Head of caudate nucleus (tissue), 42 donors: ENCODE measurements around the gene MYT1.

Source experiments
- DNase-seq, 42 donors: peaks; one replicate each; pipeline versions ENCODE4 v3.0.0 to v3.0.0-alpha.2; 2020 to 2021; ENCODE audit warnings: mixed read lengths in 7 of 42
- intact Hi-C: fragments of 100-400 bp; cut with DNase I; formaldehyde crosslinking; loops from one replicate; pipeline ENCODE4 v1.15.0; 2022

The MYT1 gene

GRCh38 chr20:64247970-64248841 is 84.0 kb downstream of the MYT1 start:
- intact Hi-C loops: no loop called here
- DNase-seq: peak in 4 of 42 donors; percentile 2 to 26 (median 18)

- intact Hi-C loops: no loop called here
- no peak for DNase-seq
Measured at GRCh38 chr20:64250027-64250426, 85.8 kb downstream of the MYT1 start.

- intact Hi-C loops: no loop called here
- DNase-seq: no peak
Measured at GRCh38 chr20:64253000-64253383, 88.7 kb downstream of the MYT1 start.

- peak in 1 of 42 donors; percentile 9 for DNase-seq
- intact Hi-C loops: no loop called here
Measured at GRCh38 chr20:64253443-64253842, 89.2 kb downstream of the MYT1 start.

GRCh38 chr20:64254156-64254555 is 89.9 kb downstream of the MYT1 start:
- DNase-seq: peak in 2 of 42 donors; percentile 12 to 29
- intact Hi-C loops: no loop called here

- intact Hi-C loops: no loop called here
- DNase-seq: peak in 2 of 42 donors; percentile 13 to 29
Measured at GRCh38 chr20:64254571-64255360, 90.5 kb downstream of the MYT1 start.

GRCh38 chr20:64255361-64256281 is 91.4 kb downstream of the MYT1 start, which contains the start of gene PCMTD2:
PCMTD2 (plus strand) TSS chr20:64255748; CDS start chr20:64259966, 4,218 bp downstream.
- DNase-seq: peak; percentile 23 to 88 (median 76)
- intact Hi-C loops: no loop called here

GRCh38 chr20:64256282-64256935 is 92.2 kb downstream of the MYT1 start:
- intact Hi-C loops: no loop called here
- peak in 1 of 42 donors; percentile 14 for DNase-seq

- intact Hi-C loops: no loop called here
- peak in 1 of 42 donors; percentile 8 for DNase-seq
Measured at GRCh38 chr20:64257107-64257757, 93.0 kb downstream of the MYT1 start.

GRCh38 chr20:64258071-64258823 is 94.0 kb downstream of the MYT1 start:
- DNase-seq: no peak
- intact Hi-C loops: no loop called here

- intact Hi-C loops: no loop called here
- no peak for DNase-seq
Measured at GRCh38 chr20:64260239-64260638, 96.0 kb downstream of the MYT1 start.

- DNase-seq: no peak
Measured at GRCh38 chr20:64261138-64261537, 96.9 kb downstream of the MYT1 start.

GRCh38 chr20:64264091-64264490 is 99.8 kb downstream of the MYT1 start:
- intact Hi-C loops: no loop called here
- peak in 1 of 42 donors; percentile 2 for DNase-seq

More at GRCh38 chr20:64261138-64261537, 96.9 kb downstream of the MYT1 start:
- intact Hi-C loops: no loop called here

GRCh38 chr20:64265201-64265600 is 100.9 kb downstream of the MYT1 start:
- intact Hi-C loops: no loop called here
- DNase-seq: peak in 1 of 42 donors; percentile 36

- DNase-seq: peak in 1 of 42 donors; percentile 12
Measured at GRCh38 chr20:64266988-64267387, 102.7 kb downstream of the MYT1 start.

GRCh38 chr20:64268174-64268573 is 103.9 kb downstream of the MYT1 start:
- intact Hi-C loops: no loop called here
- peak in 24 of 42 donors; percentile 20 to 76 (median 50) for DNase-seq

More at GRCh38 chr20:64266988-64267387, 102.7 kb downstream of the MYT1 start:
- intact Hi-C loops: no loop called here
